Liver (tissue), 9 donors: ENCODE measurements around the gene SLC17A9. TPM values are rescaled to one million over a fixed set of nuclear protein-coding genes. Genes with fewer than 3 reads are reported as not detected.
A peak's percentile ranks its signal among the peaks of the same experiment; 100 is the strongest.

Experiments
- DNase-seq: peaks from one replicate; pipeline ENCODE4 v3.0.0-alpha.2; 2017; ENCODE audit warnings: low spot score
- H3K27ac ChIP-seq, 2 donors: one replicate each; pipeline ENCODE4 v1.7.0; 2013; ENCODE audit warnings: inconsistent platforms in 2 of 2, low read length in 2 of 2, control low read depth in 1 of 2, low read depth in 1 of 2, mild to moderate bottlenecking in 1 of 2
- H3K27me3 ChIP-seq, 4 donors: one replicate each; pipeline versions ENCODE4 v1.6.1 to v1.7.0; 2013; ENCODE audit warnings: low read length in 3 of 4, inconsistent platforms in 1 of 4, mild to moderate bottlenecking in 1 of 4, moderate library complexity in 1 of 4; ENCODE audit not compliant: control insufficient read depth in 4 of 4, insufficient read depth in 4 of 4
- H3K36me3 ChIP-seq, 4 donors: one replicate each; pipeline versions ENCODE4 v1.6.1 to v1.7.0; 2013; ENCODE audit warnings: low read length in 3 of 4, mild to moderate bottlenecking in 3 of 4, low read depth in 1 of 4, moderate library complexity in 1 of 4; ENCODE audit not compliant: control insufficient read depth in 4 of 4, insufficient read depth in 3 of 4
- H3K4me1 ChIP-seq, 4 donors: one replicate each; pipeline versions ENCODE4 v1.6.1 to v1.7.0; 2013; ENCODE audit warnings: low read length in 3 of 4, mild to moderate bottlenecking in 3 of 4, moderate library complexity in 1 of 4; ENCODE audit not compliant: control insufficient read depth in 4 of 4, insufficient read depth in 4 of 4
- H3K4me3 ChIP-seq, 3 donors: one replicate each; pipeline versions ENCODE4 v1.6.1 to v1.7.0; 2013; ENCODE audit warnings: low read length in 3 of 3, control low read depth in 1 of 3, low read depth in 1 of 3, mild to moderate bottlenecking in 1 of 3
- H3K9ac ChIP-seq, 2 donors: one replicate each; pipeline ENCODE4 v1.7.0; 2013; ENCODE audit warnings: low read length in 2 of 2, mild to moderate bottlenecking in 2 of 2, moderate library complexity in 2 of 2, control low read depth in 1 of 2, low read depth in 1 of 2
- H3K9me3 ChIP-seq, 4 donors: one replicate each; pipeline versions ENCODE4 v1.6.1 to v1.7.0; 2013; ENCODE audit warnings: low read length in 3 of 4; ENCODE audit not compliant: control insufficient read depth in 4 of 4
- CTCF ChIP-seq: fragments of 150-350 bp; IDR thresholded peaks from 2 replicates; pipeline ENCODE4 v1.5.1; 2017; ENCODE audit warnings: improper control_type of control experiment, low read depth, low read length; ENCODE audit not compliant: missing input control
- EGR1 ChIP-seq, 2 donors: IDR thresholded peaks; 2 replicates each; pipeline ENCODE4 v1.6.1; 2016 to 2018; ENCODE audit warnings: antibody characterized with exemption in 2 of 2, low read depth in 2 of 2
- FOXA1 ChIP-seq: IDR thresholded peaks from 2 replicates; pipeline ENCODE4 v1.6.1; 2016; ENCODE audit warnings: antibody characterized with exemption
- FOXA2 ChIP-seq: IDR thresholded peaks from 2 replicates; pipeline ENCODE4 v1.6.1; 2016; ENCODE audit warnings: antibody characterized with exemption
- HNF4A ChIP-seq, 2 donors: conservative IDR thresholded peaks; 2 replicates each; pipeline ENCODE4 v1.6.1; 2016; ENCODE audit warnings: antibody characterized with exemption in 2 of 2, mild to moderate bottlenecking in 2 of 2
- HNF4G ChIP-seq: IDR thresholded peaks from 2 replicates; pipeline ENCODE4 v1.6.1; 2016; ENCODE audit warnings: antibody characterized with exemption
- JUND ChIP-seq, 2 donors: IDR thresholded peaks; 2 replicates each; pipeline ENCODE4 v1.6.1; 2016; ENCODE audit warnings: antibody characterized with exemption in 2 of 2
- NR2F2 ChIP-seq: IDR thresholded peaks from 2 replicates; pipeline ENCODE4 v1.6.1; 2016; ENCODE audit warnings: antibody characterized with exemption
- RAD21 ChIP-seq, 2 donors: IDR thresholded peaks; 2 replicates each; pipeline ENCODE4 v1.6.1; 2016; ENCODE audit warnings: antibody characterized with exemption in 2 of 2, mild to moderate bottlenecking in 2 of 2
- RXRA ChIP-seq, 2 donors: IDR thresholded peaks; 2 replicates each; pipeline ENCODE4 v1.6.1; 2017 to 2018; ENCODE audit warnings: antibody characterized with exemption in 2 of 2, mild to moderate bottlenecking in 1 of 2
- SP1 ChIP-seq: IDR thresholded peaks from 2 replicates; pipeline ENCODE4 v1.6.1; 2018; ENCODE audit warnings: antibody characterized with exemption, mild to moderate bottlenecking
- YY1 ChIP-seq: IDR thresholded peaks from 2 replicates; pipeline ENCODE4 v1.6.1; 2016; ENCODE audit warnings: antibody characterized with exemption, mild to moderate bottlenecking
- WGBS: extraction: QIAGEN DNeasy Blood & Tissue Kit; methylation state at CpG from one replicate; pipeline ENCODE4 v1.1.7; 2013; 5-methylcytosine and 5-hydroxymethylcytosine counted together
- polyA plus RNA-seq, 2 donors: library from polyadenylated mRNA; stranded (reverse) in 1 of 2; unstranded in 1 of 2; fragments of 200-250 nt in 1 of 2; fragments of >200 nt in 1 of 2; fragmentation: Nextera tagmentation in 1 of 2; extraction: Ambion mirVana in 1 of 2; gene quantifications; one replicate each; pipeline versions ENCODE4 v1.2.1 to v1.2.3, GENCODE V29; 2013 to 2015
- total RNA-seq, 2 donors: library from RNA; depleted of rRNA; stranded (reverse); fragments of >200 nt; gene quantifications; one replicate each; pipeline ENCODE4 v1.2.3, GENCODE V29; 2014
- TF ChIP-seq, protein P1 (sequence below): IDR thresholded peaks from 2 replicates; pipeline ENCODE4 v1.6.1; 2016; ENCODE audit warnings: antibody characterized with exemption, mild to moderate bottlenecking
- TF ChIP-seq, protein P2 (sequence below): IDR thresholded peaks from 2 replicates; pipeline ENCODE4 v1.6.1; 2016; ENCODE audit warnings: antibody characterized with exemption
- TF ChIP-seq, protein P3 (sequence below): IDR thresholded peaks from 2 replicates; pipeline ENCODE4 v1.6.1; 2016; ENCODE audit warnings: antibody characterized with exemption
- TF ChIP-seq, protein P4 (sequence below): IDR thresholded peaks from 2 replicates; pipeline ENCODE4 v1.6.1; 2016; ENCODE audit warnings: antibody characterized with exemption
- donor health status: healthy.
- donor health status: healthy.
- donor health status: healthy.
- donor health status: healthy.
- donor health status: healthy.

The SLC17A9 gene
- total and polyA plus RNA-seq, 4 donors: 16.0 to 138 (median 64.6) TPM

- Histone ChIP-seq H3K27ac (peak overlapping the region in 1 of 2 donors; percentile 36), H3K36me3 (peaks cover 16 to 29% (median 18%) of the 10 kb centered on the region in 4 donors), H3K9ac (no peak overlapping the region), H3K4me1 (peaks cover 5 to 20% (median 10%) of the 10 kb centered on the region in 4 donors), H3K4me3 (no peak overlapping the region), H3K27me3 (peaks cover 0 to 2% (median 0%) of the 10 kb centered on the region in 4 donors), H3K9me3 (no peaks in the 10 kb centered on the region)
- no peak for DNase-seq
- no peak for TF ChIP-seq CTCF
- TF ChIP-seq, protein P1, sequence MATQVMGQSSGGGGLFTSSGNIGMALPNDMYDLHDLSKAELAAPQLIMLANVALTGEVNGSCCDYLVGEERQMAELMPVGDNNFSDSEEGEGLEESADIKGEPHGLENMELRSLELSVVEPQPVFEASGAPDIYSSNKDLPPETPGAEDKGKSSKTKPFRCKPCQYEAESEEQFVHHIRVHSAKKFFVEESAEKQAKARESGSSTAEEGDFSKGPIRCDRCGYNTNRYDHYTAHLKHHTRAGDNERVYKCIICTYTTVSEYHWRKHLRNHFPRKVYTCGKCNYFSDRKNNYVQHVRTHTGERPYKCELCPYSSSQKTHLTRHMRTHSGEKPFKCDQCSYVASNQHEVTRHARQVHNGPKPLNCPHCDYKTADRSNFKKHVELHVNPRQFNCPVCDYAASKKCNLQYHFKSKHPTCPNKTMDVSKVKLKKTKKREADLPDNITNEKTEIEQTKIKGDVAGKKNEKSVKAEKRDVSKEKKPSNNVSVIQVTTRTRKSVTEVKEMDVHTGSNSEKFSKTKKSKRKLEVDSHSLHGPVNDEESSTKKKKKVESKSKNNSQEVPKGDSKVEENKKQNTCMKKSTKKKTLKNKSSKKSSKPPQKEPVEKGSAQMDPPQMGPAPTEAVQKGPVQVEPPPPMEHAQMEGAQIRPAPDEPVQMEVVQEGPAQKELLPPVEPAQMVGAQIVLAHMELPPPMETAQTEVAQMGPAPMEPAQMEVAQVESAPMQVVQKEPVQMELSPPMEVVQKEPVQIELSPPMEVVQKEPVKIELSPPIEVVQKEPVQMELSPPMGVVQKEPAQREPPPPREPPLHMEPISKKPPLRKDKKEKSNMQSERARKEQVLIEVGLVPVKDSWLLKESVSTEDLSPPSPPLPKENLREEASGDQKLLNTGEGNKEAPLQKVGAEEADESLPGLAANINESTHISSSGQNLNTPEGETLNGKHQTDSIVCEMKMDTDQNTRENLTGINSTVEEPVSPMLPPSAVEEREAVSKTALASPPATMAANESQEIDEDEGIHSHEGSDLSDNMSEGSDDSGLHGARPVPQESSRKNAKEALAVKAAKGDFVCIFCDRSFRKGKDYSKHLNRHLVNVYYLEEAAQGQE: no peak
- TF ChIP-seq FOXA2: no peak
- TF ChIP-seq HNF4G: no peak
- TF ChIP-seq YY1: no peak
- TF ChIP-seq EGR1 (IDR thresholded peaks at IDR 0.05; ENCODE audit: low read depth in 2 of 2): no peak
- TF ChIP-seq, protein P2, sequence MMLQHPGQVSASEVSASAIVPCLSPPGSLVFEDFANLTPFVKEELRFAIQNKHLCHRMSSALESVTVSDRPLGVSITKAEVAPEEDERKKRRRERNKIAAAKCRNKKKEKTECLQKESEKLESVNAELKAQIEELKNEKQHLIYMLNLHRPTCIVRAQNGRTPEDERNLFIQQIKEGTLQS: no peak
- peak; percentile 19 for TF ChIP-seq SP1
- peak; percentile 62 to 63 for TF ChIP-seq HNF4A (conservative IDR thresholded peaks at IDR 0.05)
- TF ChIP-seq NR2F2: no peak
- TF ChIP-seq, protein P3, sequence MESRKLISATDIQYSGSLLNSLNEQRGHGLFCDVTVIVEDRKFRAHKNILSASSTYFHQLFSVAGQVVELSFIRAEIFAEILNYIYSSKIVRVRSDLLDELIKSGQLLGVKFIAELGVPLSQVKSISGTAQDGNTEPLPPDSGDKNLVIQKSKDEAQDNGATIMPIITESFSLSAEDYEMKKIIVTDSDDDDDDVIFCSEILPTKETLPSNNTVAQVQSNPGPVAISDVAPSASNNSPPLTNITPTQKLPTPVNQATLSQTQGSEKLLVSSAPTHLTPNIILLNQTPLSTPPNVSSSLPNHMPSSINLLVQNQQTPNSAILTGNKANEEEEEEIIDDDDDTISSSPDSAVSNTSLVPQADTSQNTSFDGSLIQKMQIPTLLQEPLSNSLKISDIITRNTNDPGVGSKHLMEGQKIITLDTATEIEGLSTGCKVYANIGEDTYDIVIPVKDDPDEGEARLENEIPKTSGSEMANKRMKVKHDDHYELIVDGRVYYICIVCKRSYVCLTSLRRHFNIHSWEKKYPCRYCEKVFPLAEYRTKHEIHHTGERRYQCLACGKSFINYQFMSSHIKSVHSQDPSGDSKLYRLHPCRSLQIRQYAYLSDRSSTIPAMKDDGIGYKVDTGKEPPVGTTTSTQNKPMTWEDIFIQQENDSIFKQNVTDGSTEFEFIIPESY: no peak
- peak in 1 of 2 donors; percentile 6 for TF ChIP-seq RAD21 (IDR thresholded peaks at IDR 0.05)
- no peak for TF ChIP-seq RXRA (IDR thresholded peaks at IDR 0.05)
- 49% methylated on average over 21 of the region's 21 CpGs for WGBS
Observed at GRCh38 chr20:62968378-62969178, 16.1 kb downstream of the SLC17A9 start.

DNA sequence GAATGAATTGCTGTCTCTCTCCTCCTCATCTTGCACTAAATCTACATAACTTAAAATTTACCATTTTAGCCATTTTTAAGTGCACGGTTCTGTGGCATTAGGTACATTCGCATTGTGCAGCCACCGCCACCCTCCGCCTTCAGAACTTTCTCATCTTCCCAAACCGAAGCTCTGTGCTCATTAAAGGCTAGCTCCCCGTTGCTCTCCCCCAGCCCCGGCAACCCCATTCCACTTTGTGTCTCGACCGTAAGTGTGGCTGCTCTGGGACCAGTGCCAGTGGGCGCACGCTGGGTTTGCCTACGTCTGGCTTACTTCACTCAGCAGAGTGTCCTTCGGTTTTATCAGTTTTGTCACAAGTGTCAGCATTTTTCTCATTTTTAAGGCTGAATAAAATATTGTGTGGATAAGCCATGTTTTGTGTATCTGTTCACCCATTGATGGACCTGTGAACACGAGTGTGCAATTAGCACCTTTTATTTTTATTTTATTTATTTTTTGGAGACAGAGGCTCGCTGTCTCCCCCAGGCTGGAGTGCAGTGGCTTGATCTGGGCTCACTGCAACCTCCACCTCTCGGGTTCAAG is 16.8 kb downstream of the SLC17A9 start:
- TF ChIP-seq JUND (IDR thresholded peaks at IDR 0.05) (no peak), EGR1 (IDR thresholded peaks at IDR 0.05; ENCODE audit: low read depth in 2 of 2) (no peak), HNF4A (conservative IDR thresholded peaks at IDR 0.05) (no peak), YY1 (no peak), SP1 (no peak), RXRA (IDR thresholded peaks at IDR 0.05) (no peak), FOXA1 (no peak)
- TF ChIP-seq, protein P4, sequence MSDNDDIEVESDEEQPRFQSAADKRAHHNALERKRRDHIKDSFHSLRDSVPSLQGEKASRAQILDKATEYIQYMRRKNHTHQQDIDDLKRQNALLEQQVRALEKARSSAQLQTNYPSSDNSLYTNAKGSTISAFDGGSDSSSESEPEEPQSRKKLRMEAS: no peak
- peaks cover 13 to 22% (median 13%) of the 10 kb centered on the region in 4 donors for H3K36me3 ChIP-seq
- H3K27me3 ChIP-seq: peaks cover 0 to 5% (median 3%) of the 10 kb centered on the region in 4 donors

More for the DNA sequence above, 16.8 kb downstream of the SLC17A9 start:
- DNase-seq: no peak
- Histone ChIP-seq H3K4me3 (no peak overlapping the region), H3K27ac (peak overlapping the region in 1 of 2 donors; percentile 36), H3K4me1 (peaks cover 5 to 20% (median 10%) of the 10 kb centered on the region in 4 donors), H3K9ac (no peak overlapping the region), H3K9me3 (no peaks in the 10 kb centered on the region)
- 37% methylated on average over 16 of the region's 16 CpGs for WGBS
